Measurements from ENCODE around the gene MAPK1.
"Not testable (repeated sequence)": the region's sequence is repeated elsewhere in the genome, so short reads cannot be mapped to it uniquely, and the experiment has no call there.

MAPK1 gene

DNA sequence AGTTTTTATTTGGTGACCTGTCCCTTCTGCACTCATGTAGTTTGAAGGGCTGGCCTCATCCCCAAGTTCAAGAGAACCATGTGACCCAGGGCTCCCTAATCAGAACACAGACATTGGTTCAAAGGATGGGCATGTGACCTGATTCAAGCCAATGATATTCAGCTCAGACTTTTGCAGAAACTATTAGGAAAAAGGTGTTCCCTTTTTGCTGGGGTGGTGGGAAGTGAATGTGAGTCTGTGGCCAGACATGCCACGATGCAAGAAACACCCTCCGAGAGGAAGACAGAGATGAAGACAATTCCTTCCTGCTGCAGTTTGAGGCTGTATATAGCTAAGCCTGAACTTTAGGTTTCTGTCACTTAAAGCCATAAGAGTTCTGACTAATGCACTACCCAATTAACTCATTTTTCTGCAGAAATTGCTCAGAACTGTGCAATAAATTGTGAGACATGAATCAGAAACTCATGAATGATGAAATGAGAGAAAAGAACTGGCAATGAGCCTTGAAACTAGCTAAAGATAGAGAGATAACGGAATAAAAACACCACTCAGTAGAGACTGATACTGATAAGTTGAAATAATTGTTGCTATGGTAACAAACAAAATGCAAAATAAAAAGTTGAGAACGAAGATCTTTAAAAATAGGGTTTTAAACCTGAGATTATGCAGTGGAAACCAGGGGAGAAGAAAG, 9.2 kb upstream of the MAPK1 start:
- no peak overlapping the region for H3K4me3 ChIP-seq (ENCODE audit: low read length)
- H3K27me3 ChIP-seq (ENCODE audit: control insufficient read depth, insufficient read depth, low read length), result peaks cover 2% of the 10 kb centered on the region
- H3K4me1 ChIP-seq (ENCODE audit: control insufficient read depth, insufficient read depth, low read length), result no peaks in the 10 kb centered on the region
- H3K9ac ChIP-seq (ENCODE audit: low read depth, low read length), result no peak overlapping the region
- H3K36me3 ChIP-seq (ENCODE audit: insufficient read depth, low read length), result no peaks in the 10 kb centered on the region
- no peak overlapping the region for H3K4me2 ChIP-seq (ENCODE audit: low read length)
- no peaks in the 10 kb centered on the region for H3K9me3 ChIP-seq (replicated peaks; ENCODE audit: low read length)

DNA sequence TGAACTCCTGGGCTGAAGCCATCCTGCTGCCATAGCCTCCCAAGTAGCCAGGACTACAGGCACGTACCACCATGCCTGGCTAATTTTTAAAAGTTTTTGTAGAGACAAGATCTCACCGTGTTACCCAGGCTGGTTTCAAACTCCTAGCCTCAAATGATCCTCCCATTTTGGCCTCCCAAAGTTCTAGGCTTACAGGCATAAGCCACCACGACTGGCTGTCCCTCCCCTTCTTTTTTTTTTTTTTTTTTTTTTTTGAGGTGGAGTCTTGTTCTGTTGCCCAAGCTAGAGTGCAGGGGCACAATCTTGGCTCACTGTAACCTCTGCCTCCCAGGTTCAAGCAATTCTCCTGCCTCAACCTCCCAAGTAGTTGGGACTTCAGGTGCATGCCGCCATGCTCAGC, 7.5 kb upstream of the MAPK1 start:
- not testable (repeated sequence) for H3K27me3 ChIP-seq (ENCODE audit: control insufficient read depth, insufficient read depth, low read length); H3K4me2 ChIP-seq (ENCODE audit: low read length); H3K36me3 ChIP-seq (ENCODE audit: insufficient read depth, low read length); H3K9ac ChIP-seq (ENCODE audit: low read depth, low read length); H3K9me3 ChIP-seq (replicated peaks; ENCODE audit: low read length); H3K4me3 ChIP-seq (ENCODE audit: low read length); H3K4me1 ChIP-seq (ENCODE audit: control insufficient read depth, insufficient read depth, low read length)

DNA sequence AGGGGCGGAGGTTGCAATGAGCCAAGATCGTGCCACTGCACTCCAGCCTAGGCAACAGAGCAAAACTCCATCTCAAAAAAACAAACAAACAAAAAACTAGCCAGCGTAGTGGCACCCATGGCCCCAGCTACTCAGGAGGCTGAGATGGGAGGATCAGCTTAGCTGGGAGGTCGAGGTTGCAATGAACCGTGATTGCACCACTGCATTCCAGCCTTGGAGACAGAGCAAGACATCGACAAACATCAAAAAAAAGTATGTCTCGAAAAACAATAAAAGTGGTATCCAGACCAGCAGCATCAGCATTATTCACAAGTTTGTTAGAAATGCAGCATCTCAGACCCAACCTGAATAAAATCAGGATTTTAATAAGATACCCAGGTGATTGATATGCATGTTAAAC, 6.2 kb upstream of the MAPK1 start:
- H3K4me3 ChIP-seq (ENCODE audit: low read length), result no peak overlapping the region
- H3K9me3 ChIP-seq (replicated peaks; ENCODE audit: low read length), result no peaks in the 10 kb centered on the region
- no peaks in the 10 kb centered on the region for H3K36me3 ChIP-seq (ENCODE audit: insufficient read depth, low read length)
- no peak overlapping the region for H3K4me2 ChIP-seq (ENCODE audit: low read length)
- peaks cover 3% of the 10 kb centered on the region for H3K4me1 ChIP-seq (ENCODE audit: control insufficient read depth, insufficient read depth, low read length)
- no peaks in the 10 kb centered on the region for H3K27me3 ChIP-seq (ENCODE audit: control insufficient read depth, insufficient read depth, low read length)
- H3K9ac ChIP-seq (ENCODE audit: low read depth, low read length), result no peak overlapping the region

GRCh38 chr22:21872741-21873140, 5.3 kb upstream of the MAPK1 start:
- not testable (repeated sequence) for H3K9me3 ChIP-seq (replicated peaks; ENCODE audit: low read length); H3K36me3 ChIP-seq (ENCODE audit: insufficient read depth, low read length); H3K9ac ChIP-seq (ENCODE audit: low read depth, low read length); H3K4me3 ChIP-seq (ENCODE audit: low read length); H3K4me1 ChIP-seq (ENCODE audit: control insufficient read depth, insufficient read depth, low read length); H3K4me2 ChIP-seq (ENCODE audit: low read length); H3K27me3 ChIP-seq (ENCODE audit: control insufficient read depth, insufficient read depth, low read length)

DNA sequence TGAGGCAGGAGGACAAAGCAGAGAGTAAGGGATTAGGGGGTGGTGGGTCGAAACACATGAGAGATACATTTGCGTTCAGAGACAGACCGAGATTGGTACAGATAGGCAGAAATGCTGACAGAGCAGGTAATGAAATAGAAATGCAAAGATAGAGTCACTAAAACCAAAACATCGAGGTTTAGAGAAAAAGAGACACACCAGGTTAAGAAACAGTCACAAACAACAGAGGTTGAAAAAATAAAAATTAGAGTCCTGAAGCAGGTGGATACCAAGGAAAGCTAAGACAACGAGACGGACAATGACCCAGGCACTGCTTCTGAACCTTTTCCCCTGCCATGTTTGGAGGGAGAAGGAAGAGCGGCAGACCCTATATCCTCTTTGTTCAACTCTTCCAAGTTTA, 1.2 kb upstream of the MAPK1 start:
- Histone ChIP-seq H3K4me3 (ENCODE audit: low read length) (no peak overlapping the region), H3K9ac (ENCODE audit: low read depth, low read length) (no peak overlapping the region), H3K9me3 (replicated peaks; ENCODE audit: low read length) (no peaks in the 10 kb centered on the region), H3K4me1 (ENCODE audit: control insufficient read depth, insufficient read depth, low read length) (peaks cover 22% of the 10 kb centered on the region), H3K4me2 (ENCODE audit: low read length) (no peak overlapping the region), H3K27me3 (ENCODE audit: control insufficient read depth, insufficient read depth, low read length) (no peaks in the 10 kb centered on the region), H3K36me3 (ENCODE audit: insufficient read depth, low read length) (no peaks in the 10 kb centered on the region)

DNA sequence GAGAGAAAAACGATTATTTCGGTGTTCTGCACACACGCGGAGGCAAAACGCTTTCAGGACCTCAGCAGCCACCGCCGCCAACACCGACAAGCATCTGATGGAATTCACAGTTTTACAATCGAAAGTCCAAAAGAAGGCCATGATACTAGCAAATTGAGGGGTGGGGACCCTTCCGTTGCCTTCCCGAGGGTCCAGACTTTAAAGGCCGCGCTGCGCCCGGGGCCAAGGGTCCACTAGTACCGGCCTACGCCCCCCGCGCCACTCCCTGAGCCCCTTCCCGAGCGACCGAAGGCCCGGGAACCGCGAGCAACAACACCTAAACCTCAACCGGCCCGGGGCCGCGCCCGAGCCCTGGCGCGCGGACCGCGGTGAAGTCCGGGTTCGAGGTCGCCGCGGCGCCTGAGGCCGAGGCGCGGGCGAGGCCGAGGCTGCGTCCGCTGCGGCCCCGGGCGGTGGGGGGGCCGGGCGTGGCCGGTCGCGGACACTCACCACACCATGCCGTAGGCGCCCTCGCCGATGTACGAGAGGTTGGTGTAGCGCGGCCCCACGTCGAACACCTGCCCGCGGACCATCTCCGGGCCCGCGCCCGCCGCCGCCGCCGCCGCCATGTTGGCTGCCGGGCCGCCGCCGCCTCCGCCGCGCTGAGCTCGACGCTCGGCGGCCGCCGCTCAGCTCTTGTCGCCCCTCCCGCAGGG, 465 bp downstream of the MAPK1 start:
- Histone ChIP-seq H3K4me2 (ENCODE audit: low read length) (peak overlapping the region; percentile 89), H3K27me3 (ENCODE audit: control insufficient read depth, insufficient read depth, low read length) (no peaks in the 10 kb centered on the region), H3K4me3 (ENCODE audit: low read length) (peak overlapping the region; percentile 85), H3K36me3 (ENCODE audit: insufficient read depth, low read length) (no peaks in the 10 kb centered on the region), H3K4me1 (ENCODE audit: control insufficient read depth, insufficient read depth, low read length) (peaks cover 23% of the 10 kb centered on the region), H3K9ac (ENCODE audit: low read depth, low read length) (peak overlapping the region; percentile 96), H3K9me3 (replicated peaks; ENCODE audit: low read length) (no peaks in the 10 kb centered on the region)

DNA sequence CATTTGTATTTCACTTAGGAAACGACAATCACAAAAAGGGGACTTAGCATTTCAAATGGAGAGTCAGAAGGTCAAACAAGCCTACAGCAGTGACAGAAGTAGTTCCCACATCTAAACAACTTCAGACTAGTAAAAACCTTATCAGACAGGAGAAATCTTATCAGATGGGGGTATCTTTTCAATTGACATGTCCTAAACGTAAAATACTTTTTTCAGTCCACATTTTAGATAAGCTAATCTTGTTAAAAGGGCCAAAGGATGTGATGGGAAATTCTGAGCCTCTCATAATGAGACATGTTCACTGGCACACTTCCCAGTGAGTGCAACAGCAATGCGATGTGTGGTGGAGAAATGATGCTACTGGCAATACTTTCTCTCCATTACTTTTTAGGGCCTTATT, 2.4 kb downstream of the MAPK1 start:
- H3K27me3 ChIP-seq (ENCODE audit: control insufficient read depth, insufficient read depth, low read length), result no peaks in the 10 kb centered on the region
- peak overlapping the region; percentile 89 for H3K4me2 ChIP-seq (ENCODE audit: low read length)
- peak overlapping the region; percentile 96 for H3K9ac ChIP-seq (ENCODE audit: low read depth, low read length)
- H3K9me3 ChIP-seq (replicated peaks; ENCODE audit: low read length), result no peaks in the 10 kb centered on the region
- peaks cover 31% of the 10 kb centered on the region for H3K4me1 ChIP-seq (ENCODE audit: control insufficient read depth, insufficient read depth, low read length)
- H3K36me3 ChIP-seq (ENCODE audit: insufficient read depth, low read length), result no peaks in the 10 kb centered on the region
- H3K4me3 ChIP-seq (ENCODE audit: low read length), result peak overlapping the region; percentile 85

GRCh38 chr22:21862386-21863245, 4.8 kb downstream of the MAPK1 start:
- Histone ChIP-seq H3K36me3 (ENCODE audit: insufficient read depth, low read length) (peaks cover 3% of the 10 kb centered on the region), H3K9ac (ENCODE audit: low read depth, low read length) (no peak overlapping the region), H3K4me1 (ENCODE audit: control insufficient read depth, insufficient read depth, low read length) (peaks cover 28% of the 10 kb centered on the region)

GRCh38 chr22:21861851-21862250, 5.6 kb downstream of the MAPK1 start:
- Histone ChIP-seq H3K9me3 (replicated peaks; ENCODE audit: low read length) (no peaks in the 10 kb centered on the region), H3K4me1 (ENCODE audit: control insufficient read depth, insufficient read depth, low read length) (peaks cover 33% of the 10 kb centered on the region), H3K4me3 (ENCODE audit: low read length) (no peak overlapping the region), H3K27me3 (ENCODE audit: control insufficient read depth, insufficient read depth, low read length) (no peaks in the 10 kb centered on the region), H3K36me3 (ENCODE audit: insufficient read depth, low read length) (peaks cover 3% of the 10 kb centered on the region), H3K9ac (ENCODE audit: low read depth, low read length) (no peak overlapping the region), H3K4me2 (ENCODE audit: low read length) (peak overlapping the region; percentile 28)

More at GRCh38 chr22:21862386-21863245, 4.8 kb downstream of the MAPK1 start:
- Histone ChIP-seq H3K9me3 (replicated peaks; ENCODE audit: low read length) (no peaks in the 10 kb centered on the region), H3K4me2 (ENCODE audit: low read length) (no peak overlapping the region), H3K4me3 (ENCODE audit: low read length) (no peak overlapping the region), H3K27me3 (ENCODE audit: control insufficient read depth, insufficient read depth, low read length) (no peaks in the 10 kb centered on the region)

DNA sequence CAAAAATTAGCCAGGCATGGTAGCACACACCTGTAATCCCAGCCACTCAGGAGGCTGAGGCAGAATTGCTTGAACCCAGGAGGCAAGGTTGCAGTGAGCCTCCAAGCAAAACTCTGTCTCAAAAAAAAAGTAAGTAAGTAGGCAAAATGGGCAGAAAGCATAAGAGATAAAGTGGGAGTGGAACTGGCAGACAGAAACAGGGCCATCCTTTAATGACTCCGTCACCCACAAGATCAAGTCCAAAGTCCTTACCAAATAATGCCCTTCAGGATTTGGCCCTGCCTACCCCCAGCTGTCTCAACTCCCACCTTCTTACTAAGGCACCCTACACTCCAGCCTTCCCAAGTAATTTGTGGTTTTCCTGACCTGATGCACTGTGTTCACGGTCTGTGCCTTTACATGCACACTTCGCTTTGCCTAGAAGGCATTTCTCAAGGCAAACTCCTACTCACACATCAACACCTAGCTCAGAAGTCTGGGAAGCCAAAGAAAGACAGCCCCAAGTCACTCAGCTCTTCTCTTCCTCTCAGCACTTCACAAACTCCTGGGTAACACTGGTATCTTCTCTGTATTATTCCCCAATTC, 6.1 kb downstream of the MAPK1 start:
- Histone ChIP-seq H3K4me3 (ENCODE audit: low read length) (no peak overlapping the region), H3K4me1 (ENCODE audit: control insufficient read depth, insufficient read depth, low read length) (peaks cover 33% of the 10 kb centered on the region), H3K36me3 (ENCODE audit: insufficient read depth, low read length) (peaks cover 3% of the 10 kb centered on the region), H3K27me3 (ENCODE audit: control insufficient read depth, insufficient read depth, low read length) (no peaks in the 10 kb centered on the region), H3K4me2 (ENCODE audit: low read length) (peak overlapping the region; percentile 28), H3K9me3 (replicated peaks; ENCODE audit: low read length) (no peaks in the 10 kb centered on the region), H3K9ac (ENCODE audit: low read depth, low read length) (no peak overlapping the region)

GRCh38 chr22:21860491-21861039, 6.9 kb downstream of the MAPK1 start:
- Histone ChIP-seq H3K4me1 (ENCODE audit: control insufficient read depth, insufficient read depth, low read length) (peaks cover 29% of the 10 kb centered on the region), H3K9ac (ENCODE audit: low read depth, low read length) (no peak overlapping the region), H3K4me2 (ENCODE audit: low read length) (no peak overlapping the region), H3K9me3 (replicated peaks; ENCODE audit: low read length) (no peaks in the 10 kb centered on the region), H3K36me3 (ENCODE audit: insufficient read depth, low read length) (peaks cover 3% of the 10 kb centered on the region), H3K4me3 (ENCODE audit: low read length) (no peak overlapping the region), H3K27me3 (ENCODE audit: control insufficient read depth, insufficient read depth, low read length) (no peaks in the 10 kb centered on the region)
